ENCODE measurements around the gene JMJD7. TPM values are rescaled to one million over a fixed set of nuclear protein-coding genes. Genes with fewer than 3 reads are reported as not detected.

The JMJD7 gene
- total and polyA plus RNA-seq, 9 of the 15 experiments (the other 6 are each of a cell fraction or from before 2014, with no cell fraction given), result 1.2 to 13.9 (median 6.1) TPM

DNA sequence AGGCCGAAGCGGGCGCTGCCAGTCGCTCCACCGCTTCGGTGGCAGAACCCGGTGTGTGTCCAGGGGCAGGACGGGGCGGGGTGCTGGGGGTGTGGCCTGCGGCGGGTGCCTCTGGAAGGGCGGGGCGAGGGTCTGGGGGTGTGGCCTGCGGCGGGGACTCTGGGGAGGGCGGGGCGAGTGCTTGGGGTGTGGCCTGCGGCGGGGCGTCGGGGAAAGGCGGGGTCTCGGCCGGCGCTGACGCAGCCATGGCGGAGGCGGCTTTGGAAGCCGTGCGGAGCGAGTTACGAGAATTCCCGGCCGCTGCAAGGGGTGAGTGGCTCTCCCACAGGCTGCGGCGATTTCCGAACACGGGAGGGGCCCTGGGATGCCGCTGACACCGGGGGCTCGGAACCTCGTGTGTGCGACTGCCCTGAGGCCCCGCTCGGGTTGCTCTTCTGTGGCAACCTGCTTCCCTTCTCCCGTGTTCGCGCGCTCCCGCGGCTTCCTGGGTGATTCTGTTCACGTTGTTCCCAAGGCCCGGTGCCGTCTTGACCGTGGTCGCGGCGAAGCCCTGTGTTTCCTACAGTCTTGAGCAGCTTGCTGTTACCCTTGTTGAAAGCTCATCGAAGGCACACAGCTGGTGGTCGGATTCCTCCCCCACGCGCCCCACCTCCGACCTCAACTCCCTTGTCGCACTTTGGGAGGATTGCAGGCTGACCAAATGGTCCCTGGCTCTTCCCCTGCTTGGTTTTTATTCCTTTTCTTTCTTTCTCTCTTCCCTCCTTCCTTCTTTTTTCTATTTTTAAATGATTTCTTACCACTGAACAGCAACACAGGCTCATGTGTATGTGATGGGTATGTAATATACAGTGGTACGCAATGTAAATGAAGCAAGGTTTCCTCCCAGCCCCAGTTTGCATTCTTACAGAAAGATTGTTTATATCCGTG is at the start of gene JMJD7 (continued):
- TF ChIP-seq, protein P1, sequence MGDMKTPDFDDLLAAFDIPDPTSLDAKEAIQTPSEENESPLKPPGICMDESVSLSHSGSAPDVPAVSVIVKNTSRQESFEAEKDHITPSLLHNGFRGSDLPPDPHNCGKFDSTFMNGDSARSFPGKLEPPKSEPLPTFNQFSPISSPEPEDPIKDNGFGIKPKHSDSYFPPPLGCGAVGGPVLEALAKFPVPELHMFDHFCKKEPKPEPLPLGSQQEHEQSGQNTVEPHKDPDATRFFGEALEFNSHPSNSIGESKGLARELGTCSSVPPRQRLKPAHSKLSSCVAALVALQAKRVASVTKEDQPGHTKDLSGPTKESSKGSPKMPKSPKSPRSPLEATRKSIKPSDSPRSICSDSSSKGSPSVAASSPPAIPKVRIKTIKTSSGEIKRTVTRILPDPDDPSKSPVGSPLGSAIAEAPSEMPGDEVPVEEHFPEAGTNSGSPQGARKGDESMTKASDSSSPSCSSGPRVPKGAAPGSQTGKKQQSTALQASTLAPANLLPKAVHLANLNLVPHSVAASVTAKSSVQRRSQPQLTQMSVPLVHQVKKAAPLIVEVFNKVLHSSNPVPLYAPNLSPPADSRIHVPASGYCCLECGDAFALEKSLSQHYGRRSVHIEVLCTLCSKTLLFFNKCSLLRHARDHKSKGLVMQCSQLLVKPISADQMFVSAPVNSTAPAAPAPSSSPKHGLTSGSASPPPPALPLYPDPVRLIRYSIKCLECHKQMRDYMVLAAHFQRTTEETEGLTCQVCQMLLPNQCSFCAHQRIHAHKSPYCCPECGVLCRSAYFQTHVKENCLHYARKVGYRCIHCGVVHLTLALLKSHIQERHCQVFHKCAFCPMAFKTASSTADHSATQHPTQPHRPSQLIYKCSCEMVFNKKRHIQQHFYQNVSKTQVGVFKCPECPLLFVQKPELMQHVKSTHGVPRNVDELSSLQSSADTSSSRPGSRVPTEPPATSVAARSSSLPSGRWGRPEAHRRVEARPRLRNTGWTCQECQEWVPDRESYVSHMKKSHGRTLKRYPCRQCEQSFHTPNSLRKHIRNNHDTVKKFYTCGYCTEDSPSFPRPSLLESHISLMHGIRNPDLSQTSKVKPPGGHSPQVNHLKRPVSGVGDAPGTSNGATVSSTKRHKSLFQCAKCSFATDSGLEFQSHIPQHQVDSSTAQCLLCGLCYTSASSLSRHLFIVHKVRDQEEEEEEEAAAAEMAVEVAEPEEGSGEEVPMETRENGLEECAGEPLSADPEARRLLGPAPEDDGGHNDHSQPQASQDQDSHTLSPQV (IDR thresholded peaks at IDR 0.05), result no peak
- TF ChIP-seq TAF7 (tag; IDR thresholded peaks at IDR 0.05), result 0 out of 2 replicates have a peak, but pooled peaks have one; percentile 37
- TF ChIP-seq, protein P2, sequence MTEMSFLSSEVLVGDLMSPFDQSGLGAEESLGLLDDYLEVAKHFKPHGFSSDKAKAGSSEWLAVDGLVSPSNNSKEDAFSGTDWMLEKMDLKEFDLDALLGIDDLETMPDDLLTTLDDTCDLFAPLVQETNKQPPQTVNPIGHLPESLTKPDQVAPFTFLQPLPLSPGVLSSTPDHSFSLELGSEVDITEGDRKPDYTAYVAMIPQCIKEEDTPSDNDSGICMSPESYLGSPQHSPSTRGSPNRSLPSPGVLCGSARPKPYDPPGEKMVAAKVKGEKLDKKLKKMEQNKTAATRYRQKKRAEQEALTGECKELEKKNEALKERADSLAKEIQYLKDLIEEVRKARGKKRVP (CRISPR knock-in tag; IDR thresholded peaks at IDR 0.05), result no peak
- no peak for TF ChIP-seq ZNF384 (IDR thresholded peaks at IDR 0.05; ENCODE audit: low read depth, low read length)
- peak; percentile 27 to 84 (median 80) for TF ChIP-seq YY1 (IDR thresholded peaks at IDR 0.05; ENCODE audit: borderline replicate concordance in 1 of 3, control insufficient read depth in 1 of 3, extremely low read depth in 1 of 3, insufficient read depth in 3 of 3, insufficient read length in 1 of 3, insufficient replicate concordance in 2 of 3, low read depth in 1 of 3, low read length in 2 of 3)
- TF ChIP-seq CCAR2 (IDR thresholded peaks at IDR 0.05; ENCODE audit: low read depth, low read length), result no peak
- TF ChIP-seq STAT5B (CRISPR knock-in tag; IDR thresholded peaks at IDR 0.05), result no peak
- TF ChIP-seq, protein P3, sequence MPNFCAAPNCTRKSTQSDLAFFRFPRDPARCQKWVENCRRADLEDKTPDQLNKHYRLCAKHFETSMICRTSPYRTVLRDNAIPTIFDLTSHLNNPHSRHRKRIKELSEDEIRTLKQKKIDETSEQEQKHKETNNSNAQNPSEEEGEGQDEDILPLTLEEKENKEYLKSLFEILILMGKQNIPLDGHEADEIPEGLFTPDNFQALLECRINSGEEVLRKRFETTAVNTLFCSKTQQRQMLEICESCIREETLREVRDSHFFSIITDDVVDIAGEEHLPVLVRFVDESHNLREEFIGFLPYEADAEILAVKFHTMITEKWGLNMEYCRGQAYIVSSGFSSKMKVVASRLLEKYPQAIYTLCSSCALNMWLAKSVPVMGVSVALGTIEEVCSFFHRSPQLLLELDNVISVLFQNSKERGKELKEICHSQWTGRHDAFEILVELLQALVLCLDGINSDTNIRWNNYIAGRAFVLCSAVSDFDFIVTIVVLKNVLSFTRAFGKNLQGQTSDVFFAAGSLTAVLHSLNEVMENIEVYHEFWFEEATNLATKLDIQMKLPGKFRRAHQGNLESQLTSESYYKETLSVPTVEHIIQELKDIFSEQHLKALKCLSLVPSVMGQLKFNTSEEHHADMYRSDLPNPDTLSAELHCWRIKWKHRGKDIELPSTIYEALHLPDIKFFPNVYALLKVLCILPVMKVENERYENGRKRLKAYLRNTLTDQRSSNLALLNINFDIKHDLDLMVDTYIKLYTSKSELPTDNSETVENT (CRISPR knock-in tag; IDR thresholded peaks at IDR 0.05), result peak; percentile 38; the same call in 1 of the 2 replicates
- TF ChIP-seq KDM2B (CRISPR knock-in tag; IDR thresholded peaks at IDR 0.05), result no peak
- TF ChIP-seq SMAD1 (IDR thresholded peaks at IDR 0.05; ENCODE audit: low read depth, low read length, partially characterized antibody), result no peak
- TF ChIP-seq GABPB2 (CRISPR knock-in tag; conservative IDR thresholded peaks at IDR 0.05), result no peak
- TF ChIP-seq NR2C2 (CRISPR knock-in tag; IDR thresholded peaks at IDR 0.05), result no peak
- TF ChIP-seq NR2C2 (tag; IDR thresholded peaks at IDR 0.05), result peak; percentile 43; the same call in 1 of the 2 replicates
